ENCODE measurements around the gene DCTN2. TPM values are rescaled to one million over a fixed set of nuclear protein-coding genes. Genes with fewer than 3 reads are reported as not detected.

Gene DCTN2
- total and polyA plus RNA-seq, 11 donors = 62.3 to 228 (median 109) TPM

- 90 to 97% (median 94%) methylated on average over 2 of the region's 2 CpGs for WGBS, 4 donors
Measured at GRCh38 chr12:57584050-57584449, 37.1 kb upstream of the DCTN2 start.

GRCh38 chr12:57583008-57583831 lies 36.2 kb upstream of the DCTN2 start:
- H3K4me1 ChIP-seq = peaks cover 0 to 7% (median 0%) of the 10 kb centered on the region in 12 donors
- no peaks in the 10 kb centered on the region for H3K9me3 ChIP-seq
- intact Hi-C loops (cut with DNase I) = loop anchor here (1.0 to 10.0 kb wide), 11 partner anchors 38 to 322 kb away; partner anchors contain the start of genes AGAP2 (in 2 of the 10), B4GALNT1 (in 2 of the 10) and OS9 (in 2 of the 10)
- peak; percentile 81 to 96 (median 93) for ATAC-seq
- H3K36me3 ChIP-seq = no peaks in the 10 kb centered on the region
- H3K4me3 ChIP-seq = no peak overlapping the region
- no peak overlapping the region for H3K27ac ChIP-seq
- H3K27me3 ChIP-seq = peaks cover 0 to 22% (median 3%) of the 10 kb centered on the region in 9 donors
- TF ChIP-seq CTCF (IDR thresholded peaks at IDR 0.05) = peak; percentile 89 to 96 (median 95)
- TF ChIP-seq POLR2A (IDR thresholded peaks at IDR 0.05) = no peak
- DNase-seq = peak in 4 of 5 donors; percentile 56 to 74 (median 60)
- 45 to 50% (median 48%) methylated on average over 13 of the region's 13 CpGs for WGBS, 4 donors

More at GRCh38 chr12:57584050-57584449, 37.1 kb upstream of the DCTN2 start:
- Histone ChIP-seq H3K36me3 (no peaks in the 10 kb centered on the region), H3K4me3 (no peak overlapping the region), H3K27me3 (peaks cover 0 to 24% (median 3%) of the 10 kb centered on the region in 9 donors), H3K4me1 (peaks cover 0 to 7% (median 0%) of the 10 kb centered on the region in 12 donors), H3K27ac (no peak overlapping the region), H3K9me3 (no peaks in the 10 kb centered on the region)
- ATAC-seq = no peak
- intact Hi-C loops (cut with DNase I) = loop anchor here in 5 of 10 donors (1.0 to 10.0 kb wide), 8 partner anchors 36 to 321 kb away; partner anchors contain the start of genes AGAP2 (in 2 of the 5) and OS9 (in 2 of the 5)
- TF ChIP-seq POLR2A (IDR thresholded peaks at IDR 0.05) (no peak), CTCF (IDR thresholded peaks at IDR 0.05) (no peak)
- DNase-seq = no peak

- TF ChIP-seq POLR2A (IDR thresholded peaks at IDR 0.05) = no peak
- no peak for TF ChIP-seq CTCF (IDR thresholded peaks at IDR 0.05)
- ATAC-seq = no peak
- no peaks in the 10 kb centered on the region for H3K9me3 ChIP-seq
- H3K36me3 ChIP-seq = no peaks in the 10 kb centered on the region
- peaks cover 0 to 7% (median 0%) of the 10 kb centered on the region in 12 donors for H3K4me1 ChIP-seq
- intact Hi-C loops (cut with DNase I) = loop anchor here in 8 of 10 donors (2.0 to 10.0 kb wide), 9 partner anchors 38 to 322 kb away; partner anchors contain the start of genes AGAP2 (in 2 of the 8), B4GALNT1 (in 2 of the 8) and OS9 (in 2 of the 8)
- H3K4me3 ChIP-seq = no peak overlapping the region
- 94 to 100% (median 98%) methylated on average over 1 of the region's 1 CpG for WGBS, 4 donors
- peaks cover 0 to 16% (median 3%) of the 10 kb centered on the region in 9 donors for H3K27me3 ChIP-seq
- H3K27ac ChIP-seq = no peak overlapping the region
- DNase-seq = no peak
Measured at GRCh38 chr12:57582440-57582839, 35.4 kb upstream of the DCTN2 start.

- no peak for ATAC-seq
- 80 to 100% (median 93%) methylated on average over 1 of the region's 1 CpG for WGBS, 4 donors
- TF ChIP-seq POLR2A (IDR thresholded peaks at IDR 0.05) (no peak), CTCF (IDR thresholded peaks at IDR 0.05) (no peak)
Measured at GRCh38 chr12:57581802-57582201, 34.8 kb upstream of the DCTN2 start.

More at GRCh38 chr12:57581802-57582201, 34.8 kb upstream of the DCTN2 start:
- no peak overlapping the region for H3K4me3 ChIP-seq
- H3K36me3 ChIP-seq = no peaks in the 10 kb centered on the region
- intact Hi-C loops (cut with DNase I) = loop anchor here in 8 of 10 donors (2.0 to 10.0 kb wide), 9 partner anchors 39 to 323 kb away; partner anchors contain the start of genes AGAP2 (in 2 of the 8), B4GALNT1 (in 2 of the 8) and OS9 (in 2 of the 8)
- peaks cover 0 to 9% (median 2%) of the 10 kb centered on the region in 9 donors for H3K27me3 ChIP-seq
- peaks cover 0 to 7% (median 0%) of the 10 kb centered on the region in 12 donors for H3K4me1 ChIP-seq
- no peak for DNase-seq
- H3K9me3 ChIP-seq = no peaks in the 10 kb centered on the region
- H3K27ac ChIP-seq = no peak overlapping the region

All from heart left ventricle (tissue), 16 donors.